PC-3 (cell line): ENCODE data around the gene LHFPL6. TPM values are rescaled to one million over a fixed set of nuclear protein-coding genes. Genes with fewer than 3 reads are reported as not detected.

Source experiments
- ATAC-seq: fragments of 200-7000 bp; cut with Tn5 transposase; 2 replicates; pipeline ENCODE4 v1.9.1; 2020; ENCODE audit warnings: mild to moderate bottlenecking, moderate library complexity
- BruUV-seq: library from RNA; stranded (reverse); fragments of 400-500 nt; replicated peaks from 2 replicates; lab custom pipeline; 2021; lab: Mats Ljungman, UMichigan
- CTCF ChIA-PET: fragments of 300-600 bp; sonication (Branson Sonifier 250); formaldehyde crosslinking; loops from one replicate; lab custom pipeline; 2022; ENCODE audit warnings: antibody characterized with exemption; lab: Charles Lee
- POLR2A ChIA-PET: fragments of 300-600 bp; sonication (Branson Sonifier 250); formaldehyde crosslinking; loops from one replicate; lab custom pipeline; 2022; ENCODE audit warnings: antibody characterized with exemption; ENCODE audit not compliant: unreplicated experiment; lab: Charles Lee
- DNase-seq: peaks from one replicate; pipeline ENCODE4 v3.0.0-alpha.2; 2015
- H2AFZ ChIP-seq: fragments of 300-600 bp; sonication (generic); 2 replicates; pipeline ENCODE4 v1.6.0; 2016; ENCODE audit warnings: antibody characterized with exemption, low read length
- H3F3A ChIP-seq: fragments of 300-600 bp; sonication (generic); one replicate; pipeline ENCODE4 v1.6.0; 2017; ENCODE audit warnings: antibody characterized with exemption, low read length, control low read depth, mild to moderate bottlenecking; ENCODE audit not compliant: unreplicated experiment
- H3K27ac ChIP-seq: fragments of 300-600 bp; sonication (generic); 2 replicates; pipeline ENCODE4 v1.5.1; 2016; ENCODE audit warnings: mild to moderate bottlenecking, low read length
- H3K27me3 ChIP-seq: fragments of 300-600 bp; sonication (generic); 2 replicates; pipeline ENCODE4 v1.6.1; 2016; ENCODE audit warnings: low read length, mixed read lengths
- H3K36me3 ChIP-seq: fragments of 300-600 bp; sonication (generic); 2 replicates; pipeline ENCODE4 v1.6.1; 2016; ENCODE audit warnings: low read depth, mixed run types, low read length, mixed read lengths
- H3K4me1 ChIP-seq: fragments of 300-600 bp; sonication (generic); 2 replicates; pipeline ENCODE4 v1.5.1; 2016; ENCODE audit warnings: low read length; ENCODE audit not compliant: insufficient read depth
- H3K4me2 ChIP-seq: fragments of 300-600 bp; sonication (generic); 2 replicates; pipeline ENCODE4 v1.6.0; 2016; ENCODE audit warnings: low read length
- H3K4me3 ChIP-seq: fragments of 300-600 bp; sonication (generic); 2 replicates; pipeline ENCODE4 v1.5.1; 2016; ENCODE audit warnings: mild to moderate bottlenecking, low read length, mixed read lengths
- H3K79me2 ChIP-seq: fragments of 300-600 bp; sonication (generic); 2 replicates; pipeline ENCODE4 v1.6.1; 2017; ENCODE audit warnings: low read length, mixed read lengths
- H3K9ac ChIP-seq: fragments of 300-600 bp; sonication (generic); 2 replicates; pipeline ENCODE4 v1.6.0; 2016; ENCODE audit warnings: mild to moderate bottlenecking, low read length
- H3K9me2 ChIP-seq: fragments of 300-600 bp; sonication (generic); replicated peaks from 2 replicates; pipeline ENCODE4 v1.6.1; 2016; ENCODE audit warnings: mixed run types, low read length, mixed read lengths
- H3K9me3 ChIP-seq: fragments of 300-600 bp; sonication (generic); 2 replicates; pipeline ENCODE4 v1.6.1; 2016; ENCODE audit warnings: low read length, mixed read lengths
- H4K20me1 ChIP-seq: fragments of 300-600 bp; sonication (generic); 2 replicates; pipeline ENCODE4 v1.6.1; 2016; ENCODE audit warnings: low read length, mixed read lengths
- EZH2 ChIP-seq: fragments of 300-600 bp; sonication (generic); IDR thresholded peaks from one replicate; pipeline ENCODE4 v1.6.1; 2017; ENCODE audit warnings: antibody characterized with exemption, mild to moderate bottlenecking, low read length; ENCODE audit not compliant: unreplicated experiment
- EZH2phosphoT487 ChIP-seq: fragments of 300-600 bp; sonication (generic); IDR thresholded peaks from 2 replicates; pipeline ENCODE4 v1.6.1; 2018; ENCODE audit warnings: mild to moderate bottlenecking, antibody characterized with exemption, low read length, borderline replicate concordance
- intact Hi-C: fragments of 100-400 bp; cut with micrococcal nuclease; formaldehyde crosslinking; loops from 2 replicates; pipeline ENCODE4 v1.9.0; 2023
- total RNA-seq: library from RNA; depleted of rRNA; stranded (reverse); fragments of >200 nt; gene quantifications from 2 replicates; pipeline ENCODE4 v1.2.3, GENCODE V29; 2014
- TF ChIP-seq, protein P1 (sequence below): fragments of 300-600 bp; sonication (generic); conservative IDR thresholded peaks from 2 replicates; pipeline ENCODE4 v1.5.1; 2017; ENCODE audit warnings: antibody characterized with exemption, low read depth, mild to moderate bottlenecking, low read length

Gene LHFPL6
- total RNA-seq, 1 experiment from 2014 or later = 7.8 TPM

DNA sequence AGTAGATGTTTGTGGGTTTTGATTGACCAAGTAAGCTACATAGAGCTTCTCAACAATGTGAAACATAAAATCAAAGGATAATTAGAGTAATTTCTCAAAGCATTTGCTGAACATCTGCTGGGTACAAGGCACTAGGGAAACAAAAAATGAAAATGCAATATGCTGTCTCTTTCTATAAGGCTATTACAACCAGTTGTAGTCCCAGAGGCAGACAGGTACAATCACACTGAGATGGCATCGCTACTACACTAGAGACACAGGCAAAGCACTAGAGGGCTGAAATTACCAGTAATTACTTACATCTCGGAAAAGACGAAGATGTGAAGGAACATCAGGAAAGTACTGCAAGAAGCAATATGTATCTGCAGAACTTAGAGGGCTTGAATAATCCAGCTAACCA lies 133.3 kb downstream of the LHFPL6 start:
- no peak for ATAC-seq
- H3K9me3 ChIP-seq = no peaks in the 10 kb centered on the region
- no peak for DNase-seq
- H3K4me1 ChIP-seq = no peaks in the 10 kb centered on the region
- no peaks in the 10 kb centered on the region for H4K20me1 ChIP-seq
- ChIA-PET POLR2A (interaction anchor here (0.6 kb wide), 1 partner anchor 38 kb away, joined by 3 read pairs; no protein-coding TSS in a partner anchor), CTCF (no interaction called here)
- no peak overlapping the region for H3K4me3 ChIP-seq
- no peaks in the 10 kb centered on the region for H3K27me3 ChIP-seq
- no peak overlapping the region for H2AFZ ChIP-seq
- no peaks in the 10 kb centered on the region for H3K9me2 ChIP-seq
- no peak overlapping the region for H3K27ac ChIP-seq
- no peaks in the 10 kb centered on the region for H3F3A ChIP-seq
- intact Hi-C loops = no loop called here
- no peak for TF ChIP-seq EZH2phosphoT487
- no peak for TF ChIP-seq EZH2
- TF ChIP-seq, protein P1, sequence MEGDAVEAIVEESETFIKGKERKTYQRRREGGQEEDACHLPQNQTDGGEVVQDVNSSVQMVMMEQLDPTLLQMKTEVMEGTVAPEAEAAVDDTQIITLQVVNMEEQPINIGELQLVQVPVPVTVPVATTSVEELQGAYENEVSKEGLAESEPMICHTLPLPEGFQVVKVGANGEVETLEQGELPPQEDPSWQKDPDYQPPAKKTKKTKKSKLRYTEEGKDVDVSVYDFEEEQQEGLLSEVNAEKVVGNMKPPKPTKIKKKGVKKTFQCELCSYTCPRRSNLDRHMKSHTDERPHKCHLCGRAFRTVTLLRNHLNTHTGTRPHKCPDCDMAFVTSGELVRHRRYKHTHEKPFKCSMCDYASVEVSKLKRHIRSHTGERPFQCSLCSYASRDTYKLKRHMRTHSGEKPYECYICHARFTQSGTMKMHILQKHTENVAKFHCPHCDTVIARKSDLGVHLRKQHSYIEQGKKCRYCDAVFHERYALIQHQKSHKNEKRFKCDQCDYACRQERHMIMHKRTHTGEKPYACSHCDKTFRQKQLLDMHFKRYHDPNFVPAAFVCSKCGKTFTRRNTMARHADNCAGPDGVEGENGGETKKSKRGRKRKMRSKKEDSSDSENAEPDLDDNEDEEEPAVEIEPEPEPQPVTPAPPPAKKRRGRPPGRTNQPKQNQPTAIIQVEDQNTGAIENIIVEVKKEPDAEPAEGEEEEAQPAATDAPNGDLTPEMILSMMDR = no peak
- no peaks in the 10 kb centered on the region for H3K36me3 ChIP-seq
- no peaks in the 10 kb centered on the region for H3K79me2 ChIP-seq
- no peak overlapping the region for H3K9ac ChIP-seq
- no TSS peak for BruUV-seq
- no peak overlapping the region for H3K4me2 ChIP-seq

- Histone ChIP-seq H3K27me3 (no peaks in the 10 kb centered on the region), H3K9me3 (no peaks in the 10 kb centered on the region), H3K79me2 (no peaks in the 10 kb centered on the region), H3K36me3 (no peaks in the 10 kb centered on the region), H3K9me2 (no peaks in the 10 kb centered on the region), H4K20me1 (no peaks in the 10 kb centered on the region), H3K4me3 (no peak overlapping the region), H3K9ac (no peak overlapping the region), H3K4me1 (no peaks in the 10 kb centered on the region), H2AFZ (no peak overlapping the region), H3F3A (no peaks in the 10 kb centered on the region), H3K4me2 (no peak overlapping the region), H3K27ac (no peak overlapping the region)
- intact Hi-C loops = no loop called here
- ChIA-PET CTCF (no interaction called here), POLR2A (no interaction called here)
- no peak for TF ChIP-seq EZH2
- TF ChIP-seq, protein P1 = no peak
- no peak for TF ChIP-seq EZH2phosphoT487
- ATAC-seq = no peak
- no peak for DNase-seq
- no TSS peak for BruUV-seq
Observed at GRCh38 chr13:39468306-39468705, 134.7 kb downstream of the LHFPL6 start.

DNA sequence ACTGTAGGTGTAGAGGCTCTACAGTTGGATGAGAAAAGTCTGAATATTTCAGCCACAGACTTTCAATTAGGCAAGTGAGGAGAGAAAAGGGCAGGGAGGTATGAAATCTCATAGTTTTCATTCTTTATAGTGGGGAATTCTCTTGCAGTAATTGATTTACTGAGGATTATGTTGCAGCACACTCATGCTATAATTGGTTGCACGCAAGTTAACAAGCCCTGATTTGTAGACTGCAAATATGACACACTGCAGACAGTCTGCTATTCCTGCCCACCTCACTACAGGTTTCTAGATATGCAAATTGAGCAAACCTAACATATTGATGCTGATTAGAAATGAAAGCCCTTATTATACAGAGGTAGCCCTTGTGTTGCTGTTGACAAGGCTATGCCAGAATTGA lies 139.4 kb downstream of the LHFPL6 start:
- ChIA-PET CTCF (no interaction called here), POLR2A (no interaction called here)
- no peak overlapping the region for H3K4me3 ChIP-seq
- no peaks in the 10 kb centered on the region for H3K9me2 ChIP-seq
- TF ChIP-seq, protein P1 = no peak
- TF ChIP-seq EZH2 (no peak), EZH2phosphoT487 (no peak)
- H3K79me2 ChIP-seq = no peaks in the 10 kb centered on the region
- ATAC-seq (no peak), DNase-seq (no peak)
- H3K4me2 ChIP-seq = no peak overlapping the region
- H3F3A ChIP-seq = no peaks in the 10 kb centered on the region
- H3K9me3 ChIP-seq = no peaks in the 10 kb centered on the region
- no peaks in the 10 kb centered on the region for H3K27me3 ChIP-seq
- intact Hi-C loops = no loop called here
- no peak overlapping the region for H3K9ac ChIP-seq
- H3K36me3 ChIP-seq = no peaks in the 10 kb centered on the region
- H3K4me1 ChIP-seq = no peaks in the 10 kb centered on the region
- H2AFZ ChIP-seq = no peak overlapping the region
- no peak overlapping the region for H3K27ac ChIP-seq
- H4K20me1 ChIP-seq = no peaks in the 10 kb centered on the region
- no TSS peak for BruUV-seq
